ENCODE results near the gene GAB1. TPM values are rescaled to one million over a fixed set of nuclear protein-coding genes. Genes with fewer than 3 reads are reported as not detected.
A peak's percentile ranks its signal among the peaks of the same experiment; 100 is the strongest.

The GAB1 gene
- total RNA-seq, 1 donor from 2014 or later = 64.8 TPM

- Histone ChIP-seq H3K4me3 (no peak overlapping the region), H3K4me1 (peaks cover 33% of the 10 kb centered on the region), H3K9me3 (no peaks in the 10 kb centered on the region), H3K36me3 (no peaks in the 10 kb centered on the region), H3K27ac (peak overlapping the region; percentile 55), H3K27me3 (no peaks in the 10 kb centered on the region)
- intact Hi-C loops (cut with DNase I) = no loop called here
- no peak for TF ChIP-seq CTCF (IDR thresholded peaks at IDR 0.05)
- DNase-seq (no peak), ATAC-seq (no peak)
These were observed 7.4 kb downstream of the GAB1 start for GRCh38 chr4:143344041-143344440.

DNA sequence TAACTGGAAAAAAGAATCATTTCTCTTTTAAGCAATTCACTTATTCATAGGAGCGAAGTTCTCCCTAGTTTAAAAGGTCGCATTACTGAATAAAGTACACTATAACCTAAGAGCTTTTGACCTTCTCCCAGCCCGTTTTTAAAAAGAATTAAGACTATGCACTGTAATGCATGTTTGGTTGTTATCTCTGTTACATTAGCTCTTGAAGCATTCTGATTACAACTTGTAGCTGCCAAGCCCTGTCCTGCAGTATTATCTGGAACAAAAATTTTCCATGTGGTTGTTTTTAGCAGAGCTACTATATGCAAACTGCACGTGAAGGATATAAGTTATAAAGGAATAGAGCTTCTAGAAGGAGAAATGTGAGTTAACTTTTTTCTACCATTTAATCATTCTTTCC lies 8.1 kb downstream of the GAB1 start:
- Histone ChIP-seq H3K4me3 (peak overlapping the region; percentile 2), H3K9me3 (no peaks in the 10 kb centered on the region), H3K36me3 (no peaks in the 10 kb centered on the region), H3K4me1 (peaks cover 30% of the 10 kb centered on the region), H3K27ac (peak overlapping the region; percentile 55), H3K27me3 (no peaks in the 10 kb centered on the region)
- ATAC-seq (peak; percentile 60), DNase-seq (no peak)
- TF ChIP-seq CTCF (IDR thresholded peaks at IDR 0.05) = no peak
- intact Hi-C loops (cut with DNase I) = no loop called here

- Histone ChIP-seq H3K4me1 (peaks cover 30% of the 10 kb centered on the region), H3K9me3 (no peaks in the 10 kb centered on the region), H3K27me3 (no peaks in the 10 kb centered on the region), H3K4me3 (peak overlapping the region; percentile 2), H3K36me3 (no peaks in the 10 kb centered on the region), H3K27ac (peak overlapping the region; percentile 55)
- TF ChIP-seq CTCF (IDR thresholded peaks at IDR 0.05) = no peak
- DNase-seq (no peak), ATAC-seq (no peak)
- intact Hi-C loops (cut with DNase I) = no loop called here
These were observed 8.7 kb downstream of the GAB1 start for GRCh38 chr4:143345356-143345755.

- Histone ChIP-seq H3K27ac (peak overlapping the region; percentile 55), H3K9me3 (no peaks in the 10 kb centered on the region), H3K36me3 (no peaks in the 10 kb centered on the region), H3K4me3 (no peak overlapping the region), H3K27me3 (no peaks in the 10 kb centered on the region), H3K4me1 (peaks cover 31% of the 10 kb centered on the region)
- TF ChIP-seq CTCF (IDR thresholded peaks at IDR 0.05) = no peak
- intact Hi-C loops (cut with DNase I) = no loop called here
- no peak for DNase-seq
- ATAC-seq = peak; percentile 94
These were observed 9.5 kb downstream of the GAB1 start for GRCh38 chr4:143346206-143346605.

GRCh38 chr4:143347484-143348111 lies 10.9 kb downstream of the GAB1 start:
- ATAC-seq (no peak), DNase-seq (no peak)
- H3K27me3 ChIP-seq = no peaks in the 10 kb centered on the region
- no peak overlapping the region for H3K4me3 ChIP-seq
- no peaks in the 10 kb centered on the region for H3K9me3 ChIP-seq
- H3K36me3 ChIP-seq = no peaks in the 10 kb centered on the region
- H3K4me1 ChIP-seq = peaks cover 45% of the 10 kb centered on the region
- peak overlapping the region; percentile 55 for H3K27ac ChIP-seq
- TF ChIP-seq CTCF (IDR thresholded peaks at IDR 0.05) = no peak
- intact Hi-C loops (cut with DNase I) = no loop called here
